C4-2B (cell line): ENCODE data around the gene RRBP1.
A peak's percentile ranks its signal among the peaks of the same experiment; 100 is the strongest.

ENCODE experiments used
- H3K27ac ChIP-seq: fragments of 450-650 bp; 2 replicates; pipeline ENCODE4 v1.5.1; 2017
- ZFX ChIP-seq: fragments of 450-650 bp; IDR thresholded peaks from 2 replicates; pipeline ENCODE4 v1.6.1; 2017
- TF ChIP-seq, protein P1 (sequence below): fragments of 450-650 bp; conservative IDR thresholded peaks from 2 replicates; pipeline ENCODE4 v1.5.1; 2017; ENCODE audit warnings: mild to moderate bottlenecking

The RRBP1 gene

DNA sequence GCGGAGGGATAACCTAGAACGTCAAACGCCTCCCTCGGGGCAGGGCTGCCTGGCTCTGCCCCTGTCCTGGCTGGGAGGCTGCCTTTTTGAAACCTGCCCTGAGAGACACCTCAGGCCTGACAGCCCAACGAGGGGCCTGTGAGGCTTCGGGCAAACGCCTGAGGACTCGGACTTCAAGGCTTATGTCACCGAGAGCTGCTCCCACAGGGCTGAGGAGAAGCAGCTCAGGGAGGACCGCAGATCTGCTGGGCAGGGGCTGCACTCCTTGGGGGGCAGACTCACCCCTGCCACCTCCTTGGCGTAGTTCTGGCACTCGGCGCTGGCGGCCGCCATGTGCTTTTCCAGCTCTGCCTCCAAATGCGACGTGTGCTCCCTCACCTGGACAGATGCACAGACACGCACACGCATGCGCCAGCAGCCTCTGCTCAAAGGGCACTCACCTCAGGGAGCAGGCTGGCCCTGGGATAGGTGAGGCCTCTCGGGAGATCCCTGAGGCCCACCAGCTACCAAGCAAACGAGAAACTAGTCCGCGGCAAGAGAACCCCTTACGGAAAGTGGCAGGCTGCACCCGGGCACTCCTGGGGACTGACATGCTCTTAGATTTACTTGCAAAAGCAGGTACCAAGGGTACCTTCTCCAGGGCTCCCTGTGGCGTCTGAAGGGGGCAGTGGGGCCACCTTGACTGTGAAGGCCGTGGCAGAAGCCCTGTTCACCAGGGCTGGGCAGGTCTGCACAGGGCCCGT, 62.5 kb downstream of the RRBP1 start:
- no peak overlapping the region for H3K27ac ChIP-seq
- TF ChIP-seq ZFX = no peak
- TF ChIP-seq, protein P1, sequence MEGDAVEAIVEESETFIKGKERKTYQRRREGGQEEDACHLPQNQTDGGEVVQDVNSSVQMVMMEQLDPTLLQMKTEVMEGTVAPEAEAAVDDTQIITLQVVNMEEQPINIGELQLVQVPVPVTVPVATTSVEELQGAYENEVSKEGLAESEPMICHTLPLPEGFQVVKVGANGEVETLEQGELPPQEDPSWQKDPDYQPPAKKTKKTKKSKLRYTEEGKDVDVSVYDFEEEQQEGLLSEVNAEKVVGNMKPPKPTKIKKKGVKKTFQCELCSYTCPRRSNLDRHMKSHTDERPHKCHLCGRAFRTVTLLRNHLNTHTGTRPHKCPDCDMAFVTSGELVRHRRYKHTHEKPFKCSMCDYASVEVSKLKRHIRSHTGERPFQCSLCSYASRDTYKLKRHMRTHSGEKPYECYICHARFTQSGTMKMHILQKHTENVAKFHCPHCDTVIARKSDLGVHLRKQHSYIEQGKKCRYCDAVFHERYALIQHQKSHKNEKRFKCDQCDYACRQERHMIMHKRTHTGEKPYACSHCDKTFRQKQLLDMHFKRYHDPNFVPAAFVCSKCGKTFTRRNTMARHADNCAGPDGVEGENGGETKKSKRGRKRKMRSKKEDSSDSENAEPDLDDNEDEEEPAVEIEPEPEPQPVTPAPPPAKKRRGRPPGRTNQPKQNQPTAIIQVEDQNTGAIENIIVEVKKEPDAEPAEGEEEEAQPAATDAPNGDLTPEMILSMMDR = no peak

DNA sequence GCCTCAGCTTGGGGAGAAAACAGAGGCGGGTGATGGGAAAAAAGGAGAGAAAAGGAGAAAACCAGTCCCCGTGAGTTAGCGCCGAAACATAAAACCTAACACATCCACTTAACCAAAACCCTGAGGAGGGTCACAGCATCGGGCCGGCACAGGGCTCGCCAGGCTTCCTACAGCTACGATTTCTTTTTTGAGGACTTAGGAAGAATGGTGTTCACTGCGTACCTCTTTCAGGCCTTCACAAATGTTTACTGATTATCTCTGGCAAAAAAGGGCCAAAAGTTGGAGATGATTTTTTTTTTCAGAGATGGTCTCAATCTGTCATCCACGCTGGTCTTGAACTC, 63.4 kb downstream of the RRBP1 start:
- TF ChIP-seq ZFX = no peak
- TF ChIP-seq, protein P1 = no peak
- H3K27ac ChIP-seq = no peak overlapping the region

GRCh38 chr20:17617868-17618672, 64.0 kb downstream of the RRBP1 start:
- no peak overlapping the region for H3K27ac ChIP-seq
- TF ChIP-seq ZFX = no peak
- TF ChIP-seq, protein P1 = no peak; the same call in 1 of the 2 replicates

GRCh38 chr20:17617212-17617867, 64.7 kb downstream of the RRBP1 start:
- no peak overlapping the region for H3K27ac ChIP-seq
- TF ChIP-seq ZFX = no peak
- TF ChIP-seq, protein P1 = peak; percentile 76

DNA sequence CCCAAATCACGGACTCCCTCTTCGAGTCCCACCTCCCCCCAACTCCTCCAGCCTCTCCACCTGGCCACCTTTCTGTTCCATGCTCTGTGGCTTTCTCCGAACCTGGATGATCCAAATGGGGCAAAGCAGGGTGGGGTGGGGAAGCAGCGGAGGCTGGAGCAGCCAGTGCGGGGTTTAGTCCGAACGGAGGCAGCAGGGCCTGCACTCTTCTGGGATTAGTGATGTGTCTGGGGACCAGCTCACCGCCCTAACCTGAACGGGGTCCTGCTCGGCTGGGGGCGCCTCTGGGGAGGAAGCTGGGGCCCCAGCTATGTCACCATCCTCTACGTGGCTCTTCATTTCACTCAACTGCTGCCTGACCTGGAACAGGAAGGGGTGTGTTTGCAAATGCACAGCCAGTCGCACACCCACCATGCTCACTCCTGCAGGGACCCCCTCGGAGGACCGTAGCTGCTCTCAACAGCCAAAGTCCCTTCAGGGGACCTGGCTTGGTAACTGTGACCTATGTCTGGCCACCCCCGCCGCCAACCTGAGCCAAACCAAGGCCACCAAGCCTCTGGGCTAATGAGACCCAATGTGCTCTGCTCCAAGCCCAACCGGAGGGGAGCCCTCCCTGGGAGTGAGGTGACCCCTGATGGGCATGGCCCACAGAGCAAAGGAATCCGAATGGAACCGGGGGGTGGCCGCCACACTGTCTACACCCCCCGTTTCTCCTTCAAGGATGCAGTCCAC, 65.4 kb downstream of the RRBP1 start:
- no peak overlapping the region for H3K27ac ChIP-seq
- TF ChIP-seq, protein P1 = no peak
- no peak for TF ChIP-seq ZFX

GRCh38 chr20:17615645-17616479, 66.2 kb downstream of the RRBP1 start:
- no peak overlapping the region for H3K27ac ChIP-seq
- no peak for TF ChIP-seq ZFX
- TF ChIP-seq, protein P1 = no peak
